Measurements from ENCODE around the gene FREM2.

FREM2 gene

DNA sequence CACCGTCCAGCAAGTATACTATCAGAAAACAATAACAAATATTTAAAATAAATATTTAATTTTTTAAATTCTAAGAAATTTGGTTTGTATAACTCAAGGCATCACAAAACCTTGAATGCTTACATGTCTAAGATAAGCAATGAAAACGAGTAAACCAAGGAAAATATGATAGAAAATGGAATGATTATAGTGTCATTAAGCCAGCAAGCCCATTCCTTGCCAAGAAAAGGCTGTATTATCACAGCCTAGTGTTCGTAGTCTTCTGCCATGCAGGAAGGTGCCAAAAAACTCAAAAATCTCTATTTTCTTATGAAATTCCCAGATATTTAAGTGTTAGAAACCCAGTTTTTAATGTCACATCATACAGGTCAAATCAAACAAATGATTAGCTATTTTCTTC is 167.3 kb downstream of the FREM2 start:
- no peak for DNase-seq (ENCODE audit: extremely low read depth, insufficient read length)
- Histone ChIP-seq H3K27me3 (replicated peaks; ENCODE audit: control insufficient read depth, insufficient read depth, low read length) (no peaks in the 10 kb centered on the region), H3K36me3 (ENCODE audit: control insufficient read depth, insufficient read depth, low read length) (no peaks in the 10 kb centered on the region), H3K4me3 (replicated peaks; ENCODE audit: low read depth, low read length) (no peak overlapping the region)
- TF ChIP-seq, protein P1, sequence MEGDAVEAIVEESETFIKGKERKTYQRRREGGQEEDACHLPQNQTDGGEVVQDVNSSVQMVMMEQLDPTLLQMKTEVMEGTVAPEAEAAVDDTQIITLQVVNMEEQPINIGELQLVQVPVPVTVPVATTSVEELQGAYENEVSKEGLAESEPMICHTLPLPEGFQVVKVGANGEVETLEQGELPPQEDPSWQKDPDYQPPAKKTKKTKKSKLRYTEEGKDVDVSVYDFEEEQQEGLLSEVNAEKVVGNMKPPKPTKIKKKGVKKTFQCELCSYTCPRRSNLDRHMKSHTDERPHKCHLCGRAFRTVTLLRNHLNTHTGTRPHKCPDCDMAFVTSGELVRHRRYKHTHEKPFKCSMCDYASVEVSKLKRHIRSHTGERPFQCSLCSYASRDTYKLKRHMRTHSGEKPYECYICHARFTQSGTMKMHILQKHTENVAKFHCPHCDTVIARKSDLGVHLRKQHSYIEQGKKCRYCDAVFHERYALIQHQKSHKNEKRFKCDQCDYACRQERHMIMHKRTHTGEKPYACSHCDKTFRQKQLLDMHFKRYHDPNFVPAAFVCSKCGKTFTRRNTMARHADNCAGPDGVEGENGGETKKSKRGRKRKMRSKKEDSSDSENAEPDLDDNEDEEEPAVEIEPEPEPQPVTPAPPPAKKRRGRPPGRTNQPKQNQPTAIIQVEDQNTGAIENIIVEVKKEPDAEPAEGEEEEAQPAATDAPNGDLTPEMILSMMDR (IDR thresholded peaks at IDR 0.05; ENCODE audit: insufficient read depth, low read length, poor library complexity, severe bottlenecking) = no peak

DNA sequence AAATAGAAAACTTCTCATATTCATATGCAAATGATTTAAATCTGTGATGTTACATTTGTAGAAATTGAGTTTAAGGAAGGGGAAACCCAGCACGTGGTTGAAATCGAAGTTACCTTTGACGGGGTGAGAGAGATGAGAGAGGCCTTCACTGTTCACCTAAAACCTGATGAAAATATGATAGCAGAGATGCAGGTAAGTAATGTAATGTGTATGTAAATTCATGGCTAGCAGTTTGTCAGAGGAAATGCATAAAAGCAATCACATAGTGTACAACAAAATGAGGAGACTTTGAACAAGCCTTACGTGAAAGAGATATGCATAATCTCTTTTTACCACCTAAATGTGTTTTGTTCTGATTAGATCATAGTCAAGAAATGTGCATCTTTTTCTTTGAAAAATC is 169.2 kb downstream of the FREM2 start:
- TF ChIP-seq, protein P1 (IDR thresholded peaks at IDR 0.05; ENCODE audit: insufficient read depth, low read length, poor library complexity, severe bottlenecking) = no peak
- H3K4me3 ChIP-seq (replicated peaks; ENCODE audit: low read depth, low read length) = no peak overlapping the region
- H3K36me3 ChIP-seq (ENCODE audit: control insufficient read depth, insufficient read depth, low read length) = no peaks in the 10 kb centered on the region
- no peak for DNase-seq (ENCODE audit: extremely low read depth, insufficient read length)
- no peaks in the 10 kb centered on the region for H3K27me3 ChIP-seq (replicated peaks; ENCODE audit: control insufficient read depth, insufficient read depth, low read length)

DNA sequence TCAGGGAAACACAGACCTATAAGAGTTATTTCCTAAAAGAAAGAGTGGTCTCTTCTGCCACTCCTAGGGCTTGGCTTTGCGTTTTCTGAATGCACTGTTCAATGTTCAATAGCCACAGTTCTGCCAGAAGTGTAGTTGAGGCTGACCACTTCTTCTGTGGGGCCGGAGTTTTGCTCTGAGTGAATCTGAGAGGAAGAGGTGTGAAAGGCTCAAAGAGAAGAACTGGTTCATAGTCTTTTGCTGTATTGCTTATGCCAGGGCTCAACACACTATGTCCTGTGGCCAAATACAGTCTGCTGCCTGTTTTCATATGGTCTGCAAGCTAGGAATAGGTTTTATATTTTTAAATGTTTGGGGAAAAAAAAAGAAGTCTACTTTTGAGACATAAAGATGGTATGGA is 175.6 kb downstream of the FREM2 start:
- DNase-seq (ENCODE audit: extremely low read depth, insufficient read length) = no peak
- TF ChIP-seq, protein P1 (IDR thresholded peaks at IDR 0.05; ENCODE audit: insufficient read depth, low read length, poor library complexity, severe bottlenecking) = no peak
- H3K27me3 ChIP-seq (replicated peaks; ENCODE audit: control insufficient read depth, insufficient read depth, low read length) = no peaks in the 10 kb centered on the region
- H3K36me3 ChIP-seq (ENCODE audit: control insufficient read depth, insufficient read depth, low read length) = no peaks in the 10 kb centered on the region
- no peak overlapping the region for H3K4me3 ChIP-seq (replicated peaks; ENCODE audit: low read depth, low read length)

DNA sequence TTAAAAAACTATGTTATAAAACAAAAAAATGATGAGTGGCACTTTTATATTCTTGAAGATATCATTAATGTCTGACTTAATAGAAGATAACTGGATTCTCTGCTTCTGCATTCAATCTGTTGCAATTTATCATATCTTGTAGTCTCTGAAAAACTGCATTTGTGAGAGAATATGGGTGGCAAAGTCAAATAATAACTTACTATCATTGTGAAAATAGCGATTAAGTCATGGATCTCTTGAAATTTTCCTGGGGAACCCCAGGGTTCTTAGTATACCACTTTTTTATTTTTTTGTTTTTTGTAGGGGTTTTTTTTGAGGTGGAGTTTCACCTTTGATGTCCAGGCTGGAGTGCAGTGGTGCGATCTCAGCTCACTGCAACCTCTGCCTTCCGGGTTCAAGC is 176.7 kb downstream of the FREM2 start:
- TF ChIP-seq, protein P1 (IDR thresholded peaks at IDR 0.05; ENCODE audit: insufficient read depth, low read length, poor library complexity, severe bottlenecking) = no peak

DNA sequence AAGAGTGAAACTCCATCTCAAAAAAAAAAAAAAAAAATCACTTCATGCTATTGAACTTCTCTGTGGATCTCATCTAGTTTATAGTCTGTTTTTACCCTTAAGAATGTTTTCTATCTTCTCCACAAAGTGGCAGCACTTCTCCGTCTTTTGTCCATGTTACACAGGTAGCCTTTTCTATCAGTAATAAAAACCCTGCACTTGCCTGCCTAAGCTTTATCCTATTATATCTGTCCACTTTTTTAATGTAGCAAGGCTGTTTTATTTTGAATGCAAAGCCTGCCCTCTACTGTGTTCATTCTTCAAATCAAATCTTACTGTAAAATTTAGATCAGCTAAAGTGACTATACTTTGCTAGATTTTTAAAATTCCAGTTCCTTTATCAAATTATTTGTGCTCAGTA is 179.8 kb downstream of the FREM2 start:
- DNase-seq (ENCODE audit: extremely low read depth, insufficient read length) = no peak
- Histone ChIP-seq H3K4me3 (replicated peaks; ENCODE audit: low read depth, low read length) (no peak overlapping the region), H3K36me3 (ENCODE audit: control insufficient read depth, insufficient read depth, low read length) (no peaks in the 10 kb centered on the region), H3K27me3 (replicated peaks; ENCODE audit: control insufficient read depth, insufficient read depth, low read length) (no peaks in the 10 kb centered on the region)
- TF ChIP-seq, protein P1 (IDR thresholded peaks at IDR 0.05; ENCODE audit: insufficient read depth, low read length, poor library complexity, severe bottlenecking) = no peak

More for the DNA sequence above, 176.7 kb downstream of the FREM2 start:
- H3K4me3 ChIP-seq (replicated peaks; ENCODE audit: low read depth, low read length) = no peak overlapping the region
- H3K36me3 ChIP-seq (ENCODE audit: control insufficient read depth, insufficient read depth, low read length) = no peaks in the 10 kb centered on the region
- DNase-seq (ENCODE audit: extremely low read depth, insufficient read length) = no peak
- H3K27me3 ChIP-seq (replicated peaks; ENCODE audit: control insufficient read depth, insufficient read depth, low read length) = no peaks in the 10 kb centered on the region

DNA sequence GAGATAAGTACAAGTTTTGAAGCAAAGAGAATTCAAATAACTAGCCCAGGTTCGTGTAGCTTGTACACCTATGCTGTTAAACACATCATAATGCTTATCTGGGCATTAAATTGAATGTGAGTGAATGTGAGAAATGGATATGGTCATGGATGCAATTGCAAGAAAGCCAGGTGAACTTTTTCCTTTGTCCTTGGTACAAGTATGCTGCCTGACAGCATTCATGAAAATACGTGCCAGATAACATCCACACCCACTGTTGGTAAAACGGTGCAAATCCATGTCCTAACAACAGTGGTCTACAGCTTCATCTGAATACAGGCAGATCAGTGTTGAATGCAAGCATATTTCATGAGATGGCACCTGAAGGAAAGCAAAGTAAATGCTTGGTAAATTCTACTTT is 181.5 kb downstream of the FREM2 start:
- TF ChIP-seq, protein P1 (IDR thresholded peaks at IDR 0.05; ENCODE audit: insufficient read depth, low read length, poor library complexity, severe bottlenecking) = no peak
- no peaks in the 10 kb centered on the region for H3K27me3 ChIP-seq (replicated peaks; ENCODE audit: control insufficient read depth, insufficient read depth, low read length)
- no peak overlapping the region for H3K4me3 ChIP-seq (replicated peaks; ENCODE audit: low read depth, low read length)
- no peak for DNase-seq (ENCODE audit: extremely low read depth, insufficient read length)
- no peaks in the 10 kb centered on the region for H3K36me3 ChIP-seq (ENCODE audit: control insufficient read depth, insufficient read depth, low read length)

All from GM06990 (cell line).